DMS153 treated with DMSO at 0.1 percent for 48 hours (cell line): ENCODE measurements around the gene DDX27.
A peak's percentile ranks its signal among the peaks of the same experiment; 100 is the strongest.
"Not testable (repeated sequence)": the region's sequence is repeated elsewhere in the genome, so short reads cannot be mapped to it uniquely, and the experiment has no call there.

Experiments
- DNase-seq: peaks from one replicate; lab custom pipeline; 2025; ENCODE audit not compliant: unreplicated experiment; lab: John Stamatoyannopoulos, UW

The DDX27 gene, protein sequence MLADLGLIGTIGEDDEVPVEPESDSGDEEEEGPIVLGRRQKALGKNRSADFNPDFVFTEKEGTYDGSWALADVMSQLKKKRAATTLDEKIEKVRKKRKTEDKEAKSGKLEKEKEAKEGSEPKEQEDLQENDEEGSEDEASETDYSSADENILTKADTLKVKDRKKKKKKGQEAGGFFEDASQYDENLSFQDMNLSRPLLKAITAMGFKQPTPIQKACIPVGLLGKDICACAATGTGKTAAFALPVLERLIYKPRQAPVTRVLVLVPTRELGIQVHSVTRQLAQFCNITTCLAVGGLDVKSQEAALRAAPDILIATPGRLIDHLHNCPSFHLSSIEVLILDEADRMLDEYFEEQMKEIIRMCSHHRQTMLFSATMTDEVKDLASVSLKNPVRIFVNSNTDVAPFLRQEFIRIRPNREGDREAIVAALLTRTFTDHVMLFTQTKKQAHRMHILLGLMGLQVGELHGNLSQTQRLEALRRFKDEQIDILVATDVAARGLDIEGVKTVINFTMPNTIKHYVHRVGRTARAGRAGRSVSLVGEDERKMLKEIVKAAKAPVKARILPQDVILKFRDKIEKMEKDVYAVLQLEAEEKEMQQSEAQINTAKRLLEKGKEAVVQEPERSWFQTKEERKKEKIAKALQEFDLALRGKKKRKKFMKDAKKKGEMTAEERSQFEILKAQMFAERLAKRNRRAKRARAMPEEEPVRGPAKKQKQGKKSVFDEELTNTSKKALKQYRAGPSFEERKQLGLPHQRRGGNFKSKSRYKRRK

DNA sequence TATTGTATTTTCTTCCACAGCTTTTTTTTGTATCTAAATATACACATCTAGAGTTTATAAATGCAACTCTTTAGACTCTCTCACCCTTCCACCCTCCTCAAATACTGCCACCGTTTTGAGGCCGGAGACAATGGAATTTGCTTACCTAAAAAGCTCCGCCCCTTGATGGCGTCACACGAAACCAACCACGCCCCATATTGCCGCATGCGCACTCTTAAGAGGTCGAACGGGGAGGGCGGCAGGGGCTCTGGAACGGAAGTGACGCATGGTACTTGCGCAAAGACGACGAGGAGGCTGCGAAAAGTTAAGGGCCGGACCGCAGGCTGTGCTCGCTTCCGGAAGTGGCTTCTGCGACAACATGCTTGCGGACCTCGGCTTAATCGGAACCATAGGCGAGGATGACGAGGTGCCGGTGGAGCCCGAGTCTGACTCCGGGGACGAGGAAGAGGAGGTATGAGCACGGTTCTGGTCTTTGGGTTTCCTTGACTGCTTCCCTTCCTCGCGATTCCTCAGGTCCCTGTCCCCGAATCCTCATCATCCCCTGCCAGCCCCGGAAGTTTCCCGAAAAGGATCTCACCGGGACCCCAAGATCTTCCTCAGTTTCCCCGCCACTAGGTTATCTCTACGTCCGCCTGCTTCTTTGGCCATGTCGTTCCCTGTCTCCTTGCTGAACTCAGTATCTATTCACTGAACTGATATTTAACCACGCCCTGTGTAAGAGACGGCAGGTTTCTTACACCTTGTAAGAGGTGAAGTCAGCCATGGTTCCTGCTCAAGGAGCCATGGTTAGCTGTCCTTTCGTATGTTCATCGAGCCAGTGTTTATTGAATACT, at the start of gene DDX27:
Gene DDX27, plus strand, starts transcription at position 326 of the 833 bp plus-strand sequence. Its CDS starts 33 bp downstream, at position 359.
- peak; percentile 96 for DNase-seq

DNA sequence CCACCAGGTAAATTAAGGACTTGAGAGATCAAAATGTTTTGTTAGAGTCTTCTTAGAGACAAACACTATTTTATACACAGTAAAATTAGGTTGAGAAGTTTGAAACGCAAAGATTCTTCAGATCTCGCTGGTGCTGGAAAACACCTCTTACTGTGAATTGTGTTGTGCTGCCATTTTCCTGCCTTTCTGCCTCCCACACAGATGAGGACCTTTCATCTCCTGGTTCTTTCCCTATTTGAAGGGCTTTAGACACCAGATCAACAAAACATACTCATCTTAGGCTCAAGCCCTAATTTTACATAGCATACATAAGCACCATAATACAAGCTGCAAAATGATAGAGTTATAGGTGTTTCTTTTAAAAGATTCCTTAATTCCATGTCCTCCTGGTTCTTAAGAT, 49.7 kb upstream of the DDX27 start:
- DNase-seq, result no peak

DNA sequence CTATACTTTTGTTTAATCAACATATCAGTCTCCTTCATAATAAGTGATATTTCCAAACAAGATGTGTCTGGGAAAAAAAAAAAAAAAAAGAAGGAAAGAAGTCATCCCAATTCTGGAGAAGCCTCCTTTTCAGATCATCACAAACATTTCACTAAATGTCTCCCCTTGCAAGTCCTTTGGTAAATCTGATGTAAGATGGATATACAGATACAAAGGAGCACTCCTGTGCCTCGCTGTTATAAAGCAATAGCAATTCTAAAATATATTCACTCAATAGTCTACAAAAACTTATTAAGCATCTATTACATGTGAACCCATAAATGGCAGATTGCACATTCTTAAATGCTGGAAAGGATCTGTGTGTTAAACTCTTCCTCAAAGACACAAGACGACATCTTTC, 48.5 kb upstream of the DDX27 start:
- DNase-seq, result no peak

DNA sequence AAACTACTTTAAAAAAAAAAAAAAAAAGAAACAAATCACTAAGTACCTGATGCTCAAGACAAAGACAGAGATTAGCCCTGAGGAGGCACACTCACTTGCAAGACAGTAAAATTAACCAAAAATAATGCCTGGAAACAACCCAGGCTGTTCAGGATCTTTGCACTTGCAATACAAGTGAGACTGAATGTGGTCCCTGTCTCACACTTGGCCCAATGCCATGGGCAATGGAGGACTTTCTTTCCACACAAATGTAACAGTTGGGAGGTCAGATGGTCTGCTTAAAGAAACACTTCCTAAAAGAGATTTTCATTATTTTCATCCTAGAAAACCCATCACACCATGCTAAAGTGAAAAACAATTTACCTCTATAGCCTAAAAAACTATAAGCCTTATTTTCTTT, 47.3 kb upstream of the DDX27 start:
- DNase-seq, result no peak

DNA sequence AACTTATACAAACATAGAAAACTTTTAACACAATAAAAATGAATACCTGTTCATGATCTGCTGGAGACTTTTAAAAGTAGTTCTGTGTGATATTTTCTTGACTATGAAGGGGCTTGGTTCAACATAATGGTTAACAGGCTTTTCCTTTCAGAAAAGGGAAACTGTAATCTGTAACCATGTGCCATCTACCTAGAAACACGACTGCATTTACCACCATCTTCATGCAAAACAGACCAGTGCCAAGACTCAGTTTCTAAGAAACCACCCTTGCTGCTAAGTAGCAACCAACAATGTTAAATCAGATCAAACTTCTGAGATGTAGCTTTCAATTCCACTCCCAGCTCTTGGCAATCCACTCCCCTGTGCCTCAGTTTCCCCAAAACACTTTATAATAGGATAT, 46.8 kb upstream of the DDX27 start:
- DNase-seq, result no peak

DNA sequence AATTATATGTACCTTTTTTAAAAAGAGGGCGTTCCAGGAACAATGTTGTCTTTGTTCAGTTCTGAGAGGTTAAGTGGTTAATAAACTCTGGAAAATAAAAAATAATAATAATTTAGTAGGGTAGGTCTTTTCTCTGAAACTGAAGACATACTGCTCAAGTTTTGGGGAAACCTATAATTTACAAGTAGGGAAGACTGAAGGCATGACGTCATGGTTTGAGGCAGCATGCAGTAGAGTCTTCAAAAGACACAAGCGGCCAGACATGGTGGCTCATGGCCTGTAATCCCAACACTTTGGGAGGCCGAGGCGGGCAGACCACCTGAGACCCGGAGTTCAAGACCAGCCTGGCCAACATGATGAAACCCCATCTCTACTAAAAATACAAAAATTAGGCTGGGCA, 45.0 kb upstream of the DDX27 start:
- no peak for DNase-seq

DNA sequence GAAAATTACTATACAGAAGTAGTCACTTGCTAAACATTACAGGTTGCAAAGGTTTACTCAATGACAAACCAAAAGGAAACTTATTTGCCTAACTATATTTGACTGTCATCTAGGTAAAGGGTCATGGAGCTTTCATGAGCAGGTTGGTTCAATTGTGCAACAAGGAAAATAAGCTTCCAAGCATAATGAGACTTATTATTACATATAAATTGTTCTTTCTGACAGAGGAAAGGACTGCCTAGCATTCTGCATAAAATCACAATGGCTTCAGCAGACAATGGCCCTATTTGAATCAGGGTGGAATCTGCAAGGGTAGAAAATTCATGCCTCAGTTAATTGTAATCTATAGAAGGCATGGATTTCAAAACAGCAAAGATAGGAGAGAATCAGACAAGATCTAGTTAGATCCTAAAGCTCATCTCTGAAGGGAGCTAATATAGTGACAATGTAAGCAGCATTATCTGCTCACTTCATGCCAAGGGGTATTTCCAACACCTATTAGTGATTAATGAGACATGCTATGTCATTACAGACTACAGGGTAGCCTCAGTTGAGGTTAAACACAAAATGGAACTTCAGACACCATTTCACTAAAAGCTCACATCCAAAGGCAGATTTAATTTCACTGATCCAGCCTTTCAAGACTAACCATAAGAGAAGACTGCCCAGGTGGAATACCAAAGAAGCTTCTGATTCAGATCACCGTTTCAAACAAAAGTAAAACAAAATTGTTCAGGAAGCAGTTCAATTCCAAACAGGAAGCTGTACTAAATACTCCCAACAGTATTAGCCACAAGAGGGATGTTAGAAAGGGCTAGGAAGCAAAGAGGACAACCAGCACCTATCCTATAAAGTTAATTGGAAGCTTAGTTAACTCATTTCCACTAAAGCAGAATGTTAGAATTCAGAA, 39.6 kb upstream of the DDX27 start:
- DNase-seq, result no peak

DNA sequence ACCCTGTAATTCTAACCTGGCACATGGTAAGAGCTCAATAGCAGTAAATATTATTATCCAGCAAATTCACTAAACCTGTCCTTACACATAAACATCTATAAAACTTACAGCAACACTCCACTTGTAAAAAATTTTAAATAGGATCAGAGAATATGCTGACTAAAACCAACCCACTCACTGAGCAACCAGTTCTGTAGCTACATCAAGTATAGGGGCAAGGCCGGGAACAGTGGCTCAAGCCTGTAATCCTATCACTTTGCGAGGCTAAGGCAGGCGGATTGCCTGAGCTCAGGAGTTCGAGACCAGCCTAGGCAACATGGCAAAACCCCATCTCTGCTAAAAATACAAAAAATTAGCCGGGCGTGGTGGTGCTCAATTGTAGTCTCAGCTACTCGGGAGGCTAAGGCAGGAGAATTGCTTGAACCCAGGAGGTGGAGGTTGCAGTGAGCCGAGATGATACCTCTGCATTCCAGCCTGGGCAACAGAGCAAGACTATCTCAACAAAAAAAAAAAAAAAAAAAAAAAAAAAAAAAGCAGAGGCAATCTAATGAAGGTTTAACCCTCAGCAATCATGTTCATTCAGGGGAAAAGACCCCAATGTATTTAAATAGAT, 37.8 kb upstream of the DDX27 start:
- no peak for DNase-seq

DNA sequence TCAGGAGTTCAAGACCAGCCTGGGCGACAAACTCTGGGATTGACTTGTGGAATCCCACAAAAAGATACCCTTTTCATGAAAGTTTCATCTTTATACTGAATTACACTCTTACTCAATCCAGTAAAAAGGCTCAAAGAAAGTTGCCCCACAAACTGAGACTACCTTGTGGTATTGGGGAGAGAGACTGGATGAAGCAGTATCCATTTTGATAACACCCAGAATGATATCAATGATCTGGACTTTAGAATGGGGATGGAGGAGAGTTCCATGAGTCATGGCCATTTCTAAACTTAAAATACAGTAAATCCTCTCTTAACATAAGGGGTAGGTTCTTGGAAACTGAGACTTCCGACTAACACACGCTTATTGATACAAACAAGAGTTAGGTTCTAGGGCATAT, 35.8 kb upstream of the DDX27 start:
- no peak for DNase-seq

DNA sequence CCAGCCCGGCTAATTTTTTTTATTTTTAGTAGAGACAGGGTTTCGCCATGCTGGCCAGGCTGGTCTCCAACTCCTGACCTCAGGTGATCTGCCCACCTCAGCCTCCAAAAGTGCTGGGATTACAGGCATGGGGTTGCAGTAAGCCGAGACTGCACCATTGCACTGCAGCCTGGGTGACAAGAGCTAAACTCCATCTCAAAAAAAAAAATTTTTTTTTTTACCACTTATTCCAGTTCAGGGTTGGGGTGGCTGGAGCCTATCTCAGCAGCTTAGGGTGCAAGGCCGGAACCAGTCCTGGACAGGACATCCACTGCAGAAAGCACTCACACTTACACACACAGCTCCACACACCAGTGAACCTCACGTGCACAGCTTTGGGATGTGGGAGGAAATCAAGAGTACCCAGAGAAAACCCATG, 35.1 kb upstream of the DDX27 start:
- not testable (repeated sequence) for DNase-seq

DNA sequence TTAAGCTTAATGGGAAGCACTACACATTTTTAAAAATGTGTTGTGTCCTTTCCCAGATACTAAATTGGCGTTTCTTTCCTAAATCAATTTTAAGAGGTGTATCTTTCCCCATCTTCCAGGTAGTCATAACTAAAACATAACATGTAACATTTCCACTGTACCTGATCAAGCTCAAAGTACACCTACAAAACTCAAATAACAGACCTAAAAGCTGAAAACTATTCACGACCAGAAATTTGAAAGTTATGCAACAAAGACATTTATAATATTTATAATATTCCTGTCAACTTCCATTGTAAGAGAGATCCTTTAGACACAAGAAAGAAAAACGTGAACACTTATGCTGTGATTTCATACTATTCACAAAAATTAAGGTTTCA, 34.5 kb upstream of the DDX27 start:
- no peak for DNase-seq

DNA sequence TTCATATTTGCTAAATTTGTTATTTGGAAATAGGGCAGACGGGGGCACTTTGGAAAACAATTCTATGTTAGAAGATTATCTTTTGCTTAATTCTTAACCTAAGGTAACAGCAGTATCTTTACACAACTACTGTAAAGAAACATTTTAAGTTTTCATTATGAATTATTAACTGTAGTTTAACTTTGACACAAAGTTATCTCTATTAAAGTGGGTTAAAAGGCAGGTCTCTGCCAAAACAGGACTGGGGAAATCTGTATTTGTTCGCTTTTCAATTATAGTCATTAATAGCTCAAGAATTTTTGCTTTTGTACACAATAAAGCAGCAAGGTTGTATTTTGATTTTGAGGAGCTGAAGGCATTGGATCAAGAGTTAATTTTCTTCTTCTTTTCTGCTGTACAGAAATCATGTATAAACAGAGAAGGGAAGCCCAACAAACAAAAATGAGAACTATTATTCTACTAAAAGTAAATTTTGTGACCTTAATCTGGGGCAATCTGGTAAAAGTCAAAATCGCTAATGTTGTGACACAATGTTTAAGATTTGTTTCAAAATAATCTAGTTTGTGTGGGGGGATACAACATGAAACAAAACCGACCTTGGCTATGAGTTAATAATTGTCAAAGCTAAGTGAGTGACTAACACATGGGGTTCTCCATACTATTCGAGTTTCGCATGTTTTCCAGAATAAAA, 34.0 kb upstream of the DDX27 start:
- DNase-seq, result no peak

DNA sequence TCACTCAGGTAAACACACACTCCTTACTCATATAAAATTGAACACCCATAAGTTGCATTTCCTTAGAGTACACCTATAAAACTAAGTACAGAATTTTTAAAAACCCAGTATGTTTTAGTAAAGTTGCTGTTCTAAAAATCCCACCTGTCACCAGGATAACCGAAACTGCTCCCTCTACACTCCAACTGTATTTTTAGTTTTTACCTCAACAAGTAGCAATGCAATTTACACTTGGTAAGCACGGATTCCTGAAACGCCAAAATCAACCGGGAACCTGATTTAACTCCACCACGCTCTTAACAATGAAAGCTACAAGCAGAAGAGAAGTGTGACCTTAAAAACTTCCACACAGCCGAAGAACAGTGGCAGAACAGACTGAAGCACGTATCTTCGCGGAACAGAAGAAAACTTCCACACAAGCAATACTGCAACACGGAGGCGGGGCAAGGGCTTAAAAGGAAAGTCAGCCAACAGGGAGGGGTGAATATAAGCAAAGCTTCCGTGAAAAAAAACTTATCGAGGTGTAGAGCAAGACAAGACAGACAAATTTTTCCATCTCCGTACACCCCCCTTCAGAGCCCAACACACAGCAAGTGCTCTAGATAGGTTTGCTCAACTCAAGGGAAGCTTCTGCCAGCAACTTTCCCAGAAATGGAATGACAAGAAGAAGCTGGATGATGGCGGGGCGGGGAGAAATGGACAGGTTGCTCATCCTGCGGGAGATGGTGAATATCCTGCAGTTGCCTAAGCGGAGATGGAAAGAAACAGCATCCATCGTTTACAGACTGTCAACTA, 32.5 kb upstream of the DDX27 start:
- DNase-seq, result no peak

DNA sequence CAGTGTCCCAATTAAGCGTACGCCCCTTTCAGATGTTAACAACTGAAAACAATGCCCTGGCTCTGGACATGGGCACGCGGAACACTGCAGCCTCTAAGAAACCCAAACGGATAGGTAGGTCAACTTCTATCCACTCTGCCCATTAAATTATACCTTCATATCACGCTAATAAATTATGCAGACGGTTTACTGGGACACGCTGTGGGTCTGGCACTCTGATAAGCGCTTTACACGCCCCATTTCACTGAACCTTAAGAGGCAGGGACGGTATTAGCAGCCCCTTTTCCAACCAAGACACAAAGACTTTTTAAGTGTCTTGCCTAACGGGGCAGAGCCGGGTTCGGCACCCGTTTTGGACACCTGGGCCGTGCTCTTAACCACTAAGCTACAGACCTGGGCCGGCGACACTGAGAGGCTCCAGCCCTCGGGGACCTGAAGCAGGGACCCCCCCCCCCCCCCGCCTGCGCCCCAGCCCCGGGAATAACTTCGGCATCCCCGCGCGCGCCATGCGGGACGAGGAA, 31.8 kb upstream of the DDX27 start:
- DNase-seq, result no peak

DNA sequence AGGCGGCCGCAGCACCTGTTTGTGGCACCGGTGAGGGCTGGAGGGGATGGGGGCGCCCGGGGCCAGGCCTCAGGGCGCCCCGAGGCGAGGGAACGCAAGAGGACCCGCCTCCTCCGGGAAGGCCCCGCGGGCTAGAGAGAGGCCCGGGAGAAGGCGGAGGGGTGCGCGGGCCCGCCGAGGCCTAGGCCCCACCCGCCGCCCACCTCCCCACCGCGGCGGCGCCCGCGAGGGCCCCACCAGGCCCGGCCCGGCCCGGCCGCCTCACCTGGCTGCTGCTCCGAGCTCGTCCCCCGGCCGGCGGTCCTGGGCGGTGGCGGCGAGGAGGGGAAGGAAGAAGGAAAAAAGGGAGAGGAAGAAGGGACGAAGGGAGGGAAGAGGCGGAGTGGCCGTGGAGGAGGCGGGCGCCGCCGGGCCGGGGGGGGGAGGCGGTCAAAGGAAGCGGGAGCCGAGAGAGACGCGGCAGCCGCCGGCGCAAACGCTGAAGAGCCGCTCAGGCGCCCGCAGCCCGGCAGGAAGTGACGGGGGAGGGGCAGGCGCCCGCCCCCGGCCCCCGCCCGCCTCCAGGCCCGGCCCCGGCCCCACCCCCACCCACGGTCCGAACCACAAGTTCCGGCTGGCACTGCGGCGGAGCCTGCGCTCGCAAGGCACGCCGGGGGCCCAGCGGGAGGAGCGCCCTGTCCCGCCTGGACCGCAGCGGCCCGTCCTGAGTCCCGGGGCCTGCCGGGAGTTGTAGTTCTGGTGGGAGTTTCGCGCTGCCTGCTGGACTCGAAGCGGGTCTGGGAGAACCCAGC, 31.2 kb upstream of the DDX27 start, which contains the start of gene STAU1:
Gene STAU1, minus strand, starts transcription at position 484 of the 791 bp plus-strand sequence. CDS start 22,133 bp downstream, outside the sequence.
- DNase-seq, result peak; percentile 85

DNA sequence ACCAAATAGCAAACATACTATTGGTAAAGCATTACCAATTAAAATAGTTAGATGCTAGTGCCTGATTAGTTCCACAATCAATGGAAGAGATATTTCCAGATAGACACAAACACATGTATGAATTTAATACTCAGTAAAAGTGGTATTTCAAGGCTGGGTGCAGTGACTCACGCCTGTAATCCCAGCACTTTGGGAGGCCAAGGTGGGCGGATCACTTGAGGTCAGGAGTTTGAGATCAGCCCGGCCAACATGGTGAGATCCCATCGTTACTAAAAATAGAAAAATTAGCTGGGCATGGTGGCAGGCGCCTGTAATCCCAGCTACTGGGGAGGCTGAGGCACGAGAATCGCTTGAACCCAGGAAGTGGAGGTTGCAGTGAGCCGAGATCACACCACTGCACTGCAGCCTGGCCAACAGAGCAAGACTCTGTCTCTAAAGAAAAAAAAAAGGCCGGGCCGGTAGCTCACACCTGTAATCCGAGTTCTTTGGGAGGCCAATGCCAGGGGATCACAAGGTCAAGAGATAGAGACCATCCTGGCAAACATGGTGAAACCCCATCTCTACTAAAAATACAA, 26.2 kb upstream of the DDX27 start:
- not testable (repeated sequence) for DNase-seq

DNA sequence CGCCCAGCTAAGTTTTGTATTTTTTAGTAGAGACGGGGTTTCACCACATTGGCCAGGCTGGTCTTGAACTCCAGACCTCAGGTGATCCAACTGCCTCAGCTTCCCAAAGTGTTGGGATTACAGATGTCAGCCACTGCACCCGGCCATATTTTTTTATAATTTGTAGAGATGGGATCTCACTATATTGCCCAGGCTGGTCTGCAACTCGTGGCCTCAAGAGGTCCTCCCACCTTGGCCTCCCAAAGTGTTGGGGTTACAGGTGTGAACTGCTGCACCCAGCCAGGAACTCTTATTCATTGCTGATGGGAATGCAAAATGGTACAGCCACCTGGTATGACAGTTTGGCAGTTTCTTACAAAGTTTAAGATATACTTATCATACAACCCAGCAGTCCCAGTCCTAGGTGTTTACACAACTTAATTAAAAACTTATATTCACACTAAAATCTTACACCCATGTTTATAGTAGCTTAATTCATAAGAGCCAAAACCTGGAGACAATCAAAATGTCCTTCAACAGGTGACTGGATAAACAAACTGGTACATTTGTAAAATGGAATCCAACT, 19.4 kb upstream of the DDX27 start:
- DNase-seq, result no peak
